GM19372 (cell line): Measurements from ENCODE around the gene TAX1BP1.
"Not testable (repeated sequence)": the region's sequence is repeated elsewhere in the genome, so short reads cannot be mapped to it uniquely, and the experiment has no call there.

Source experiments
- ATAC-seq: cut with Tn5 transposase; IDR thresholded peaks from one replicate; pipeline ENCODE4 v1.9.1; 2021; ENCODE audit warnings: mild to moderate bottlenecking, low read depth, moderate library complexity; ENCODE audit not compliant: unreplicated experiment

Gene TAX1BP1

GRCh38 chr7:27737178-27737577 lies 2.8 kb upstream of the TAX1BP1 start:
- ATAC-seq, result no peak

GRCh38 chr7:27737616-27738015 lies 2.3 kb upstream of the TAX1BP1 start:
- no peak for ATAC-seq

GRCh38 chr7:27739301-27739908 lies 557 bp upstream of the TAX1BP1 start:
- ATAC-seq, result peak; percentile 39

GRCh38 chr7:27740449-27741086 lies 606 bp downstream of the TAX1BP1 start:
- ATAC-seq, result peak; percentile 66

- ATAC-seq, result not testable (repeated sequence)
Measured at GRCh38 chr7:27742091-27742710, 2.2 kb downstream of the TAX1BP1 start.

GRCh38 chr7:27745064-27745583 lies 5.2 kb downstream of the TAX1BP1 start:
- ATAC-seq, result no peak

- no peak for ATAC-seq
Measured at GRCh38 chr7:27746486-27746885, 6.5 kb downstream of the TAX1BP1 start.

GRCh38 chr7:27746978-27747377 lies 7.0 kb downstream of the TAX1BP1 start:
- ATAC-seq, result no peak

GRCh38 chr7:27747589-27748368 lies 7.8 kb downstream of the TAX1BP1 start:
- no peak for ATAC-seq

GRCh38 chr7:27750316-27750715 lies 10.4 kb downstream of the TAX1BP1 start:
- ATAC-seq, result no peak

- no peak for ATAC-seq
Measured at GRCh38 chr7:27751888-27752660, 12.1 kb downstream of the TAX1BP1 start.

- ATAC-seq, result no peak
Measured at GRCh38 chr7:27753863-27754262, 13.9 kb downstream of the TAX1BP1 start.

- ATAC-seq, result no peak
Measured at GRCh38 chr7:27756298-27756697, 16.3 kb downstream of the TAX1BP1 start.

GRCh38 chr7:27759491-27759890 lies 19.5 kb downstream of the TAX1BP1 start:
- no peak for ATAC-seq

- no peak for ATAC-seq
Measured at GRCh38 chr7:27762062-27762461, 22.1 kb downstream of the TAX1BP1 start.

- no peak for ATAC-seq
Measured at GRCh38 chr7:27763983-27764508, 24.1 kb downstream of the TAX1BP1 start.

- no peak for ATAC-seq
Measured at GRCh38 chr7:27765841-27766240, 25.9 kb downstream of the TAX1BP1 start.

GRCh38 chr7:27767374-27767773 lies 27.4 kb downstream of the TAX1BP1 start:
- no peak for ATAC-seq

- ATAC-seq, result no peak
Measured at GRCh38 chr7:27771111-27771510, 31.1 kb downstream of the TAX1BP1 start.

- no peak for ATAC-seq
Measured at GRCh38 chr7:27774717-27775328, 34.9 kb downstream of the TAX1BP1 start.
